ENCODE data around the gene RNPS1.

RNPS1 gene, protein sequence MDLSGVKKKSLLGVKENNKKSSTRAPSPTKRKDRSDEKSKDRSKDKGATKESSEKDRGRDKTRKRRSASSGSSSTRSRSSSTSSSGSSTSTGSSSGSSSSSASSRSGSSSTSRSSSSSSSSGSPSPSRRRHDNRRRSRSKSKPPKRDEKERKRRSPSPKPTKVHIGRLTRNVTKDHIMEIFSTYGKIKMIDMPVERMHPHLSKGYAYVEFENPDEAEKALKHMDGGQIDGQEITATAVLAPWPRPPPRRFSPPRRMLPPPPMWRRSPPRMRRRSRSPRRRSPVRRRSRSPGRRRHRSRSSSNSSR

DNA sequence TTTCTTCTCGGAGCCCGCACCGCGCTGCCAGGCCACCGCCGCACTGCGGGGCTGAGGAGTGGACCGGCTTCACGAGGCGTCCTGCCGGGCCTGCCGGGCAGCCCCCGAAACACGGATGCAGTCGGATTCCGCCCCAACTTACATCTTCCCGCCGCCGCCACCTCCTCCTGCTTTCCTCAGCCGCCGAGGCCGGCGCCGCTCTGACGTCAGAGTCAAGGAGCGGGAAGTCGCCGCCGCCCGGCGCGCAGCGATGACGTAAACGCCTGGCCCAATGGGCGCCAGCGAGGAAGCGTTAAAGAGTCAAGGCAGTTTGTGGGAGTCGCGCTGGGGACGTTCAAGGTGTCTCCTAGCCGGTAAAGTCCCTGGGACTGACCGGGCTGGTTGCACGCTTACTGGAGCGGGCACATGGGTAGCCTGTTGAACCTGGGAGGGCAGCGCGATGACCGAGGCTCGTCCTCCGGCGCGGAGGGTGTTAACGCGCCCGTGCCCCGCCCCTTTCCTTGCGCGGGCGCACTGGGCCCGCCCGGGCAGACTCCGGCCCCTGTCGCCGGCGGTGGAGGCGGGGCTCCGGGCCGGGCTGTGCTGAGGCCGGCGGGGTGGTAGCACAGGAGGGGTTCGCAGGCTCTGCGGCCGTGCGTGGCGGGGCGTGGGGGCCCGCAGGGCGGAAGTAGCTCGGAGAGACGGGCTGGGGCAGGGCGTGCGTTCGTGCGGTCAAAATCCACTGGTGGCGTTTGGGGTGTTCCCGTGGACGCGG is at the start of gene RNPS1:
Gene RNPS1 (minus strand): TSS at position 214 of the 754 bp plus-strand sequence. CDS start 3,483 bp downstream, outside the sequence.
- peak; percentile 94 for DNase-seq (ENCODE audit: low spot score)

DNA sequence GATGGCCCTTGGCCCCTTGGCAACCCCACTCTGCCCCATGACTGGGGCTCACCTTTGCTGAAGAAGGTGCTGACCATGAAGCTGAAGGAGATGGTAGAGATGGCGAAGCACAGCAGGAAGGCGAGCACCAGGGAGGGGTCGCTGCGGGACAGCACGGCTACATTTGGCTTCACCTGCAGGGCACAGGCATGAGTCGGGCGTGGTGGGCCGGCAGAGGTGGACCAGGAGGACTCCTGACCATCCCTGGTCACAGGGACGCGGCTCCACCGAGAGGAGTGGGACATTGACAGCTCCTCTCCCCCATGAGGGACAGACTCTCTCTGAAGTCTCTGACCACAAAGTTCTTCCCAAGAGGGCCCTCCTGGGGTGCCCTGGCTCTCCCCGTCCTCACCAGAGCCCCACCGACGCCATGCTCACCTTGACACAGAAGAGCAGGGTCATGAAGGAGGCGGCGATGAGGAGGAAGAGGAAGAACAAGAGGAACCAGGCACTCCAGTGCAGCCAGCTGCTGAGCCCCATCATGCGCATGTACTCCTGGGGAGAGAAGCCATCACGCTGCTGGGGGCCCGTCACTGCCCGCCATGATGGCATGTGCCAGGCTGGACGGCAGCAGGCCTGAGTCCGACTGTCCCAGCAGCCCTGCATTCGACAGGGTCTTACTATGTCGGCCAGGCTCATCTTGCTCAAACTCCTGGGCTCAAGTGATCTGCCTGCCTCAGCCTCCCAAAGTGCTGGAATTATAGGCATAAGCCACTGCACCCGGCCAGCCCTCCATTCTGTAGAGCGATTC is 49.5 kb upstream of the RNPS1 start:
- no peak for DNase-seq (ENCODE audit: low spot score)

DNA sequence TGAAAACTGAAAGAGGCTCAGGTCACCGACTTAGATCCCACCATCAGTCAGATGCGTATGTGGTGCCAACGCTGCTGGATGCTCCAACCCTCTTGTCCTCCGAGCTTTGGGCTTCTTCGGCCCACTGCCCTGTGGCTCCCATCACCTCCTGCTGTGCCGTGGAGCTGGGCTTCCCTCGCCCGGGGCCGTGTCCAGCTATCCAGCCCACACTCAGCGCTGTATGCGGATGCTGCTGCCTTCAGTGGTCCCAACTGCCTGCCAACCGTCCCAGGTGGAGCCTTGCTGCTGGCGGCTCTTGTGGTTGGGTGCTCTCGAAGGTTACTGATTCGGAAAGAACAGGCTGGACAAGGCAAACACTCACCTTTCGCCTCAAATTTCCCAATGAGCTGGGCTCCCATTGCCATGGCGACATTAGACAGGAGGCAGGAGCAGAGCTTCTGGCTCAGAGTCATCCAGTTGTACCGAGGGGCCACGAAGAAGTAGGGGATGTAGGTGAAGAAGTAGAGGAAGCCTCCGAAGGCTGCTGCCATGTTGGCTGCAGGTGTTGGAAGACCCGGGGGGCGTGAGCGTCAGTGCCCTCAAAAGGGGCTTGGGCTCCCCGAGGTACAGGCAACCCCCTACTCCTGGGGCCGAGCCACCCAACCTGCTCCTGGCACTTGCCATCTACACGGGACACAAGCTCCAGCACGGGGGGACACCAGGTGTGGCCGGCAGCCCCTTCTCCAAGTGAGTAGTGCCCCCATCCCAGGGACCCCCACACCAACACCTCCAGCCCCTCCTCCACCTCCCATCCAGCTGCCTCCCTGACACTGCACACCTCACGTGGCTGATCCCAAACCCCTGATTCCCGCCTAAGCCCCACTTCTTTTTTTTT is 40.4 kb upstream of the RNPS1 start:
- DNase-seq (ENCODE audit: low spot score), result no peak

DNA sequence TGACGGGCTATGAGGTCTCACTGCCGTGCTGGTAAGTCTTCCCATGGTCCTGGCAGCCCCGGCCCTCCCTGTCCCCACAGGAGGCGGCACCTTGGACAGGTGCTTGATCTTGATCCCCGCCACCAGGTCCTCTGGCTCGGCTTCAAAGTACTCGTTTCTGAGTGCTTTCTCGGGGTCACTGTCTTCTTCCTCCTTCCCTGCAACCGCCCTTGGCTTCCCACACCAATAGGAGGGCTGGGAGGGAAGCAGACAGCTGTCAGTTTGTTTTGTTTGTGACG is 31.9 kb upstream of the RNPS1 start:
- DNase-seq (ENCODE audit: low spot score), result no peak

DNA sequence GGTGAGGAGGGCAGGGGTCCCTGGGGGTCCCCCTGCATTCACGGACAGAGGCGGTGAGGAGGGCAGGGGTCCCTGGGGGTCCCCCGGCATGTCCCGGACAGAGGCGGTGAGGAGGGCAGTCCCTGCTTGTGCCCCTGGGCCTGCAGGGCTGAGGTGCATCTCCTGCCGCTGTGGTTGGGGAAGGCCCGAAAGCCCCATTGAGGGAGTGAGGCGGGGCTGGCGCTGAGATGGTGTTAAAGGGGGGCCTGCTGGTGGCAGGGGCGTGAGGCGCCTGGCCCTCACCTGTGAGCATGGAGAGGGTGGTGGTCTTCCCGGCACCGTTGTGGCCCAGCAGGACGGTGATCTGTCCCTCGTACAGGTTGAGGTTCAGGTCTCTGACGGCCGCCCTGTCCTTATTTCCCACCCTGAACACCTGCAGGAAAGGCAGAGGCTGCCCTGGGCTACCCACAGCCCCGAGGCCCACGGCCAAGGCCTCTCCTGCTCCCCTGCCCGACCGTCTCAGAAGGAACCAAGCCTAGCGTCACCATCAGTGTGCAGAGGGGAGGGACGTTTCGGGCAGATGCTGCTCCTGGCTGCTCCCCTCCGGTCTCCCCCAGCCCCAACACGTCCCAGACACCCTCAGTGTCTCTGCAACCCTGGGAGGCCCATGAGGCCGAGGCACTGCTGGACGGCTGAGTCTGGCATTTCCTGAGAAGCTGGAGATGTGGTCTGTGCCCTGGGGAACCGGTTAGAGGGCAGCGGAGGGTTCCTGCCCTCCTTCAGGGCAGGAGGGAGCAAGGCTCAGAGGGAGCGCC is 31.4 kb upstream of the RNPS1 start:
- DNase-seq (ENCODE audit: low spot score), result no peak

DNA sequence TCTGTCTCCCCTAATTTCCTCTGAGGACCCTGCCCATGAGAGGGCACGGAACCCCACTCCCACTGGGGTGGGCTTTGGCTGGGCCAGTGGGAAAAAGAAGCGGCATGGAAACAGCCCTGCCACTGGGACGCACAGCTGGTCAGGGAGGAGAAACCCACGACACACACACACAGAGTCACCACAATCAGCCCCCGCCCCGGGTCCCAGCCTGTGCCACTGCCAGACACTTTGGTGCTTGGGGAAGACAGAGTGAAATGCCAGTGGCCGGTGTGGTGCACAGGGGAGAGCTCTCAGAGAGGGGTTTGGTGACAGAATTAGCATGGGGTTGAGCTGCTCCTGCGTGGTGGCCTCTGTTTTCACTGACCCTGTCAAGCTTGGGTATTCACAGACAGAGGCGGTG is 30.7 kb upstream of the RNPS1 start:
- no peak for DNase-seq (ENCODE audit: low spot score)

DNA sequence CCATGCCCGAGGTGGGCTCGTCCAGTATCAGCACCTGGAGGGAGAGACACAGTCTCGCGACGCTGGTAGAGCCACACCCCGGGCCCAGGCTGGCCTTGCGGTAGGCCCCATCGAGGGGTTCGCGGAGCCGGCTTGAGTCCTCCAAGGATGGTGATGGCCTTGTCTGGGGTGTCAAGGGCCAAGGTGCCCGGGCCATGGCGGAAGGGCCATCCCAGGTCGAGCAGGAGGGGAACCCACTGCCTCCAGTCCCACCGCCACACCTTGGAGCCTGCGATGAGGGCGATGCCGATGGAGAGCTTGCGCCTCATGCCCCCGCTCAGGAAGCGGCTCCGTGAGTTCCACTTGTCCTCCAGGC is 29.6 kb upstream of the RNPS1 start:
- DNase-seq (ENCODE audit: low spot score), result no peak

DNA sequence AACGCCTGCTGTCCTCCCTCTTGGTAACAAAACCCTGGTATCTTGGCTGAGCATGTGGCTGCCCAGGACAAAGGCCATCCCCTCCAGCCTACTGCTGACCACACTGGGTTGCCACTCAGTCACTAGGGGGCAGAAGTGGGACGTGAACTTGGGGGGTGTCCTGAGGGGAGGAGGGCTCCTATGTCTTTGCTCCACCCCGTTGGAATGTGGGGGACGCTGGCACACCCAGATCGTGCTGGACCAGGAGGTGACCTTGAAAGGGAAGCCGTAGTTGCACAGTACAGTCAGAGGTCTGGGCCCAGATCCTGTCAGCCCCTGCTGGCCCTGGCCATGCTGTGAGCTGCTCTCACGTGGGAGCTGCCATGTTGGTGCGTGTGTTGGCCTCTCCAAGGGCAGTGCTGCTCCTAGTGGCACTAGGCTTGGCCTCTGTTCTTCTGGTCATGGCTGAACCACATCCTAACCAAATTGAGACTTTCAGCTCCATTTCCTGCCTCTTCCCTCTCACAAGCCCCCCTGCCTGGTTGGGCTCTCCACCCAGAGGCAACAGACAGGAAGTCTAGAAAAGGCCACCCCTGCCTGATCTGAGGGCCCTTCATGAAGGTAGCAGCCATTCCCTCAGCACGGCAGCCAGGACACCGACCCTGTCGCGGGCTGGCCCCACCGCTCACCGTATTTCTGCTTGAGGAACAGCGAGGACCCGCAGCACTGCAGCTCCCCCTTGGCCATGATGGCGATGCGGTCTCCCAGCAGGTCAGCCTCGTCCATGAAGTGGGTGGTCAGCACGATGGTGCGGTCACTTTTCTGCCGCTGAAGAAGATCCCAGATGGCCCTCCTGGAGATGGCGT is 29.0 kb upstream of the RNPS1 start:
- DNase-seq (ENCODE audit: low spot score), result peak; percentile 4

DNA sequence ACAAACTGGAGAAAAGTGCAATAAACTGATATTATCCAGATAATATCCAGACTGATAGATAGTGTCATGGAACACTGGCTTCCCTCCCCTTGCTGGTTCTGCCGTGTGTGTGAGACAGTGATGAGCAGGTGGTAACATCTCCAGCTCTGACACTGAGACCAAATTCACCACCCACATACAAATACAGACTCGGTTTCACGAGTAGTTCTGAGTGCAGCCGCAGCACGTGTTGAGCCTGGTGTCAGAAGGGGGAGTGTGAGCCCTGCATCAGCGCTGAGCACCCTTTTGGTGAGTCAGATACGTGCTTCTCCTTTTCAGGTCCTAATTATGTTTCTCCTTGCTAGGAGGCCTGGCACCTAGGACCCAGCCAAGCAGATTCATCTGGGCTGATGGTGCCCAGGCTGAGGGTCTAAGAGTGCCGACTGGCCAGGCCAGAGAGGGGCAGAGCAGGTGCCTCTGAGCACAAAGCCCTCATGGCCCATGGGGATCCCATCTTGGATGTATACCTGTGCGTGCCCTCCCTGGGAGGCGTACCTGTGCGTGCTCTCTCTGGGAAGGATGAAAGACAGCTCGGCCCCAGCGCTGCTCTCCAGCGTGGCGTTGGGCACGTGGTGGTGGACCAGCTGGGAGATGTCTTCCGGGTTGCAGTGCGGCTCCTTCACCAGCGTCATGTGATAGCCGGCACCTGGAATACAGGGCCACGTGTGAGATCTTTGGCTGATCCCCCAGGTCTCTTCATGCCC is 27.3 kb upstream of the RNPS1 start:
- no peak for DNase-seq (ENCODE audit: low spot score)

DNA sequence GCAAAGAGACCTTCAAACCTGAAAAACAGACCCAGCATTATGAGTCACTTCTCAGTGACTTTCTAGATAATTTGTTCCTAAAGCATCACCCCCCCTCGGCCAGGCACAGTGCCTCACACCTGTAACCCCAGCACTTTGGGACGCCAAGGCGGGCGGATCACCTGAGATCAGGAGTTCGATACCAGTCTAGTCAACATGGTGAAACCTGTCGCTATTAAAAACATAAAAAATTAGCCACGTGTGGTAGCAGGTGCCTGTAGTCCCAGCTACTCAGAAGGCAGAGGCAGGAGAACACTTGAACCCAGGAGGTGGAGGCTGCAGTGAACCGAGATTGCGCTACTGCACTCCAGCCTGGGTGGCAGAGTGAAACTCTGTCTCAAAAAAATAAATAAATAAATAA is 24.3 kb upstream of the RNPS1 start:
- no peak for DNase-seq (ENCODE audit: low spot score)

DNA sequence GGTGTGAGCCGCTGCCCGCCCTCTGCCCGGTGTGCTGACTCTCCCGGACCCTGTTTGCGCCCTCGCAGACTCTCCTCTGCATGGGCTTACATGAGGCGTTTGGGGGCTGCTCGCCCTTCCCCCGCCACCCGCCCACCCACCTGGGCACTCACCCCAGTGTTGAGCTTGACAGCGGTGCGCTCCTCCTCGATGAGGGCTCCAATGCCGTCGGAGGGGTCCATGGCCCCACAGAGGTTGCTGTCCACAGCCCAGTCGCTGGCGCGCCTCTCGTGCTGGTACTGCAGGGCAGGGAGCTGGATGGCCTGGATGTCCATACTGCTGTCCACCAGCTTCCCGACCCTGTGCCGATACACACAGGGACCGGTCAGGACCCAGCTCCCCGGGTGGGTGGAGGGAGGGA is 21.4 kb upstream of the RNPS1 start:
- DNase-seq (ENCODE audit: low spot score), result no peak

DNA sequence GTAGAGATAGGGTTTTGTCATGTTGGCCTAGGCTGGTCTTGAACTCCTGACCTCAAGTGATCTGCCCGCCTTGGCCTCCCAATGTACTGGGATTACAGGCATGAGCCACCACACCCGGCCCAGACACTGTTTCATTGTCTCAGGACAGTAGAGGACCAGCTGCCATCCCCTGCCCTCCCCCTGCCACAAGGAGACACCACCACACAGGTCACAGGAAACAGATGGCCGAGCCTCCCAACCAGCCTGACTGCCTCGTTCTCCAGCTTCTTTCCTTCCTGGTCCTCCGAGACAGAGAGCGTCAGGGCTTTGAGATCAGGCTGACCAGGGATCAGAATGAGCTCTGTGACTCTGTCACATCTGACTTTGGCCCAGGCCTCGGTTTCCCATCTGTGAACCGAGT is 20.8 kb upstream of the RNPS1 start:
- DNase-seq (ENCODE audit: low spot score), result no peak

DNA sequence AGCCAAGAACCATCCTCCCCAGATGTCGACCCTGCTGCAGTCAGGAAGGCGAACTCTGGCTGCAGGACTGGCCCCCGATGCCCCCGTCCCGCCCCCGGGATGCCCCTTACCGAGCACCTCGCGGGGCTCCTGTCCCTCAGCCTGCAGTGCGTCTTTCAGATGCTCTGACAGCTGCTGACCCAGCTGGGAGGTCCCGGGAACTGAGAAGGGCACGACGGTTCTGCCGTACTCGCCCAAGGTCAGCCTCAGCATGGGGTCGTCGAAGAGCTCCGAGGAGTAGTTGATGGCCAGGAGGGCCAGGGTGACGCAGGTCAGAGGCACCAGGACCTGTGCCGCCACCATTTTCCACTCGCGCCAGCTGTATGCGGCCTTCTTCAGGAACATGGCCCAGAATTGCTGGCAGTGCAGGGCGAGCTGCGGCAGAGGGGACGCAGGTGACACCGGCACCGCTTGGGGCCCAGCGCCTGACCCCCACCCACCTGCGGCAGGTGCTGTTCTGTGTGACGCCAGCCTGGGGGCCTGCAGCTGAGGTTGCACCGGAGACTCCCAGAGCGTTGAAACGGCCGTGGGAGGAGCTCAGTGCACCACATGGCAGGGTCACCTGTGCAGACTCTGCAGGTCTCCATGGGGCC is 20.1 kb upstream of the RNPS1 start:
- no peak for DNase-seq (ENCODE audit: low spot score)

DNA sequence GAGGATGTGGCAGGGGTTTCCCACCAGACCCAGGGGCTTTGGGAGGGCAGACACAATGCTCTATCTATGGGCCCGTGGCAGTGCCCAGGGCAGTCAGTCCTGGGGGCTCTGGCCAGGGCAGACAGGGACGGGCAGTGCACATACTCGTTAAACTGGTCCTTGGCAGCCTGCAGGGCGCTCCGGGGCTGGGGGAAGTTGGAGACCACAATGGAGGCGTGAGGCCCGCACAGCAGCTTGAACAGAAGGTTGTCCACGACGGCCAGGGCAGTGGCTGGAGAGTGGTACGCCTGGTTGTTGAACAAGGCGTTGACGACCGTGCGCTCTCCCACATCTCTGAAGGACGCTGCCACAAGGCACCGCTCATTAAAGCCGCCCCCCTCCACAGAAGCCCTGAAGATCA is 18.6 kb upstream of the RNPS1 start:
- DNase-seq (ENCODE audit: low spot score), result no peak

DNA sequence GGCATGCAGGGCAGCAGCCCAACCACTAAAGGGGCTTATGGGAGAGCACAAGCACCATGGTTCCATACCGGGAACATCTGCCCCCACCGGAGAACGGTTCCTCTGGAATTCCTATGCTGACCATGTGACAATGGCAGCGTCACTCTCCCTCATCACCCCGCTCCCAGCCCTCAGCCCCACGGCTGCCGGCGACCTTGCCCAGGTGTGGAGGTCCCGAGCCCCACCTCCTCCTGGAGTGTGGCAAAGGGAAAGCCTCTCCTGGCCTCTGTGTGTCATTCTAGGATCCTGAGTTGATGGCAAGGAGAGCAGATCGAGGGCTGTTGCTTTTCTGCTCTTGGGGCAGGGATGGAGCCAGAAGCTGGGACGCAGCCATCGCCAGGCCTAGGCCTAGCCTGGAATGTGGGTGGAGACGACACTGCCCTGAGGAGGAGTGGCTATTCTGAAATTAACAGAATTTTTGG is 17.8 kb upstream of the RNPS1 start:
- no peak for DNase-seq (ENCODE audit: low spot score)

DNA sequence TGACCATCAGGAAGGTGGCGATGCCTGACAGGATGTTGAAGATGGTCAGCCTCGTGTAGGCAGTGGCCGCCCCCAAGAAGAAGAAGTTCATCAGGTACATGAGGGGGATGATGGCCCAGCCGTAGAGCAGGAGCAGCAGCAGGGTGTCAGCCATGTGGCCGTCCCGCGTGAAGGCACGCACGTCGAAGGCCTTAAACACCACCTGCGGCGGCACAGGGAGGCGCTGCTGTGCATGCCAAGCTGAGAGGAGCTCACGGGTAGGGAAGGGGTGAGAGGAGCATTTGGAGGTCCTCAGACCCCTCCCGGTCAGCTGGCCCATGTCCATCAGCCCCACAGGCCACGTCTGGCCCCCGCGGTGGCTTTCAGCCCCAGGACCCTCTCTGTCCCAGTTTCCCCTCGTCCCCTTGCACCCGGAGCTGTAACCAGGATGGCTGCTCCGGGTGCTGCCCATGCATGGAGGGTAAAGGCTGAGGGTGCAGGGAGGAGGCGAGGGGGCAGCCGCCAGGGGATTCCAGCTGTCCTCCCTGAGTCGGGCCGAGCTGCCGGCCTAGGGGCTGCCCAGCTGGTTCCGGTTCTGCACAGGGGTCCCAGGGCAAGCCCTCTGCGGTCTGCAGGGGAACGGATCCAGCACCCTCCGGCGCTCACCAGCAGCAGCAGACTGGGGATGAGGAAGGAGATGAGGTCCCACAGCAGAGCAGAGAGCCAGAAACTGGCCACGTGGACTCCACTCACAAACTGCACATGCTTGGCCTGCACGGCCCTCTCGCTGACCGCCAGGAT is 17.1 kb upstream of the RNPS1 start:
- no peak for DNase-seq (ENCODE audit: low spot score)

DNA sequence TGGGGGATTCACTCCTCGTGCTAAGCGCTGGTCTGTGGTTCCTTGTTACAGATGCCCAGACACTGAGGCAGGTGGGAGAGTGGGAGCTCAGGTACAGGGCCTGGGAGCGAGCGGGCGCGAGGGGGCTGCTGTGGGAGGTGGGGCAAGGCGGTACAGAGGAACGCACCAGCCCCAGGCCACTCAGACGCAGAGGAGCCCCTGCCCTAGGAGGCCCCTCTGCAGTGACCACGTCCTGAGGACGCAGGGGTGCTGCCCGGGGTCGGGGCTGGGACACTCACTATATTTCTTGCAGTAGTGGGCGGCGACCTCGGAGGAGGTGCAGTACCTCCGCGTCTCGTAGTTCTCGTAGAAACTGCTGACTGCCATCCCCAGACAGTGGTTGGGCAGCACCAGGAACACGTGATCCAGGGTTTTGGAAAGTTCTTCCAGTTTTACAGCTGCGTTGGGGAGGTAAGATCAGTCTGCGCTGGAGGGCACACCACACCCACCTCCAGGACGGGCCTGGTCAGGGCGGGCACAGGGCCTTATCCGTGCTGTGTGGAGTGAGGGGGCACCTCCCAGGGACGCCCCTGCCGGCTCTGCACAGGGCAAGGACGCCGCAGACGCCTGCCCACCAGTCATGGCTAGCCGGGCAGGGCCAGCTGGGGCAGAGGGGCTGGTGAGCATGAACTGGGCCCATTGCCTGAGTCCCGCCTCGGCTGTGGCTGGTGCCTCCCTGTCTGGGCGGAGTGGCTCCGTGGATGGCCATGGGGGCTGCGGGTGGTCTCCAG is 16.3 kb upstream of the RNPS1 start:
- no peak for DNase-seq (ENCODE audit: low spot score)

Data from CD4-positive, alpha-beta T cell treated with Interleukin-2 at 100 ng/mL for 4 hours (primary cell).